ENCODE measurements around the gene ANKRD24.
"Not testable (repeated sequence)": the region's sequence is repeated elsewhere in the genome, so short reads cannot be mapped to it uniquely, and the experiment has no call there.

The ANKRD24 gene

GRCh38 chr19:4197625-4198466, 15.4 kb downstream of the ANKRD24 start:
- no peak for DNase-seq (ENCODE audit: low read depth)

- DNase-seq (ENCODE audit: low read depth) = no peak
These were observed 16.1 kb downstream of the ANKRD24 start for GRCh38 chr19:4198467-4199126.

- DNase-seq (ENCODE audit: low read depth) = no peak
These were observed 17.3 kb downstream of the ANKRD24 start for GRCh38 chr19:4199699-4200293.

- DNase-seq (ENCODE audit: low read depth) = no peak
These were observed 18.6 kb downstream of the ANKRD24 start for GRCh38 chr19:4200940-4201542.

- no peak for DNase-seq (ENCODE audit: low read depth)
These were observed 19.3 kb downstream of the ANKRD24 start for GRCh38 chr19:4201798-4202197.

- DNase-seq (ENCODE audit: low read depth) = no peak
These were observed 24.5 kb downstream of the ANKRD24 start for GRCh38 chr19:4206818-4207484.

- DNase-seq (ENCODE audit: low read depth) = no peak
These were observed 26.1 kb downstream of the ANKRD24 start for GRCh38 chr19:4208385-4209094.

GRCh38 chr19:4210166-4210731, 27.8 kb downstream of the ANKRD24 start:
- DNase-seq (ENCODE audit: low read depth) = no peak

GRCh38 chr19:4213116-4213515, 30.6 kb downstream of the ANKRD24 start:
- no peak for DNase-seq (ENCODE audit: low read depth)

- no peak for DNase-seq (ENCODE audit: low read depth)
These were observed 33.3 kb downstream of the ANKRD24 start for GRCh38 chr19:4215807-4216206.

GRCh38 chr19:4216846-4217245, 34.4 kb downstream of the ANKRD24 start:
- no peak for DNase-seq (ENCODE audit: low read depth)

GRCh38 chr19:4217429-4218264, 35.2 kb downstream of the ANKRD24 start:
- DNase-seq (ENCODE audit: low read depth) = no peak

GRCh38 chr19:4218523-4218922, 36.0 kb downstream of the ANKRD24 start:
- not testable (repeated sequence) for DNase-seq (ENCODE audit: low read depth)

GRCh38 chr19:4220188-4220587, 37.7 kb downstream of the ANKRD24 start:
- no peak for DNase-seq (ENCODE audit: low read depth)

GRCh38 chr19:4224470-4224869, 42.0 kb downstream of the ANKRD24 start:
- no peak for DNase-seq (ENCODE audit: low read depth)

- no peak for DNase-seq (ENCODE audit: low read depth)
These were observed 43.4 kb downstream of the ANKRD24 start for GRCh38 chr19:4225885-4226284.

GRCh38 chr19:4227771-4228170, 45.3 kb downstream of the ANKRD24 start:
- DNase-seq (ENCODE audit: low read depth) = no peak

- no peak for DNase-seq (ENCODE audit: low read depth)
These were observed 46.3 kb downstream of the ANKRD24 start for GRCh38 chr19:4228765-4229178.

- DNase-seq (ENCODE audit: low read depth) = no peak
These were observed 46.9 kb downstream of the ANKRD24 start, which contains the start of gene EBI3 for GRCh38 chr19:4229179-4229931. TSS of gene EBI3 (plus strand) at chr19:4229523. CDS start at chr19:4229551, 28 bp downstream.

All from stimulated activated CD4-positive, alpha-beta T cell treated with anti-CD3 and anti-CD28 coated beads, Interleukin-2, amount 100 ng/mL, for 4 hours (primary cell).